CD8-positive, alpha-beta memory T cell (primary cell): Measurements from ENCODE around the gene ULK4. TPM values are rescaled to one million over a fixed set of nuclear protein-coding genes. Genes with fewer than 3 reads are reported as not detected.
"Not testable (repeated sequence)": the region's sequence is repeated elsewhere in the genome, so short reads cannot be mapped to it uniquely, and the experiment has no call there.

Source experiments
- CTCF ChIA-PET: fragments of 350-600 bp; sonication (Branson Sonifier 250); formaldehyde crosslinking; loops from one replicate; lab custom pipeline; 2021; ENCODE audit warnings: antibody characterized with exemption; lab: Charles Lee
- POLR2A ChIA-PET: fragments of 350-600 bp; sonication (Branson Sonifier 250); formaldehyde crosslinking; loops from one replicate; lab custom pipeline; 2021; ENCODE audit warnings: antibody characterized with exemption; lab: Charles Lee
- DNase-seq, 5 donors: peaks; one replicate each; pipeline versions ENCODE4 v3.0.0 to v3.0.0-alpha.2; 2020 to 2022; ENCODE audit warnings: mixed read lengths in 1 of 5
- H3K27ac ChIP-seq: one replicate; pipeline ENCODE4 v1.7.0; 2013; ENCODE audit warnings: low read depth, mild to moderate bottlenecking, low read length, moderate library complexity
- H3K27me3 ChIP-seq: 2 replicates; pipeline ENCODE4 v1.7.0; 2013; ENCODE audit warnings: low read length, mild to moderate bottlenecking; ENCODE audit not compliant: insufficient read depth, poor library complexity, severe bottlenecking
- H3K36me3 ChIP-seq: 2 replicates; pipeline ENCODE4 v1.7.0; 2013; ENCODE audit warnings: mild to moderate bottlenecking, low read length, moderate library complexity; ENCODE audit not compliant: insufficient read depth
- H3K4me1 ChIP-seq: 2 replicates; pipeline ENCODE4 v1.7.0; 2013; ENCODE audit warnings: mild to moderate bottlenecking, low read length, moderate library complexity; ENCODE audit not compliant: insufficient read depth
- H3K4me3 ChIP-seq: 2 replicates; pipeline ENCODE4 v1.7.0; 2013; ENCODE audit warnings: mild to moderate bottlenecking, low read length
- H3K9me3 ChIP-seq: 2 replicates; pipeline ENCODE4 v1.7.0; 2013; ENCODE audit warnings: mild to moderate bottlenecking, low read length
- H3K27ac Mint-ChIP-seq, 8 donors: one replicate each; pipeline ENCODE4 v1.8.0; 2020 to 2021; ENCODE audit warnings: mixed read lengths in 8 of 8, mild to moderate bottlenecking in 6 of 8, inconsistent platforms in 3 of 8, moderate library complexity in 3 of 8
- H3K27me3 Mint-ChIP-seq, 2 donors: one replicate each; pipeline ENCODE4 v1.8.0; 2020 to 2021; ENCODE audit warnings: mixed read lengths in 2 of 2, mild to moderate bottlenecking in 1 of 2, moderate library complexity in 1 of 2
- H3K36me3 Mint-ChIP-seq, 3 donors: one replicate each; pipeline ENCODE4 v1.8.0; 2020 to 2021; ENCODE audit warnings: mixed read lengths in 3 of 3, inconsistent platforms in 1 of 3, mild to moderate bottlenecking in 1 of 3
- H3K4me1 Mint-ChIP-seq, 3 donors: one replicate each; pipeline ENCODE4 v1.8.0; 2020 to 2021; ENCODE audit warnings: mixed read lengths in 3 of 3, inconsistent platforms in 1 of 3, mild to moderate bottlenecking in 1 of 3
- H3K4me3 Mint-ChIP-seq, 7 donors: one replicate each; pipeline ENCODE4 v1.8.0; 2020 to 2021; ENCODE audit warnings: mixed read lengths in 7 of 7, mild to moderate bottlenecking in 6 of 7, moderate library complexity in 4 of 7, inconsistent platforms in 2 of 7
- H3K9me3 Mint-ChIP-seq, 5 donors: one replicate each; pipeline ENCODE4 v1.8.0; 2020 to 2022; ENCODE audit warnings: mixed read lengths in 5 of 5, mild to moderate bottlenecking in 3 of 5, moderate library complexity in 2 of 5, inconsistent platforms in 1 of 5
- polyA plus RNA-seq: library from polyadenylated mRNA; unstranded; fragments of 300-500 nt; fragmentation: Illumina TruSeq; gene quantifications from one replicate; pipeline ENCODE4 v1.2.3, GENCODE V29; 2021
- total RNA-seq, 2 experiments: library from RNA; stranded (reverse); gene quantifications; one replicate each; pipeline ENCODE4 v1.2.3, GENCODE V29; 2021

ULK4 gene
- total and polyA plus RNA-seq, 3 experiments from 2014 or later = 10.4 to 12.7 (median 12.3) TPM

- DNase-seq = no peak
- H3K27ac Mint-ChIP-seq = no peak overlapping the region
- Histone ChIP-seq H3K36me3 (no peaks in the 10 kb centered on the region), H3K9me3 (no peaks in the 10 kb centered on the region), H3K4me1 (no peaks in the 10 kb centered on the region), H3K27me3 (no peaks in the 10 kb centered on the region), H3K4me3 (no peak overlapping the region), H3K27ac (no peak overlapping the region)
- no peaks in the 10 kb centered on the region for H3K9me3 Mint-ChIP-seq
- peaks cover 0 to 1% of the 10 kb centered on the region in 2 donors for H3K27me3 Mint-ChIP-seq
- no peaks in the 10 kb centered on the region for H3K4me1 Mint-ChIP-seq
- peaks cover 20 to 47% (median 29%) of the 10 kb centered on the region in 3 donors for H3K36me3 Mint-ChIP-seq
- ChIA-PET POLR2A (no interaction called here), CTCF (no interaction called here)
- no peak overlapping the region for H3K4me3 Mint-ChIP-seq
Observed at GRCh38 chr3:41792806-41793205, 169.1 kb downstream of the ULK4 start.

GRCh38 chr3:41769106-41769505, 192.8 kb downstream of the ULK4 start:
- CTCF ChIA-PET = no interaction called here
- POLR2A ChIA-PET = no interaction called here
- no peak overlapping the region for H3K4me3 Mint-ChIP-seq

GRCh38 chr3:41768363-41768762, 193.5 kb downstream of the ULK4 start:
- Histone ChIP-seq H3K27me3 (no peaks in the 10 kb centered on the region), H3K4me3 (no peak overlapping the region), H3K36me3 (no peaks in the 10 kb centered on the region), H3K4me1 (no peaks in the 10 kb centered on the region), H3K9me3 (no peaks in the 10 kb centered on the region), H3K27ac (no peak overlapping the region)
- CTCF ChIA-PET = no interaction called here
- Mint-ChIP-seq H3K4me1 (no peaks in the 10 kb centered on the region), H3K27ac (no peak overlapping the region), H3K27me3 (no peaks in the 10 kb centered on the region), H3K9me3 (peaks cover 0 to 35% (median 5%) of the 10 kb centered on the region in 5 donors), H3K36me3 (peaks cover 6 to 70% (median 18%) of the 10 kb centered on the region in 3 donors), H3K4me3 (no peak overlapping the region)
- no peak for DNase-seq
- POLR2A ChIA-PET = no interaction called here

More at GRCh38 chr3:41769106-41769505, 192.8 kb downstream of the ULK4 start:
- Mint-ChIP-seq H3K9me3 (peaks cover 0 to 40% (median 5%) of the 10 kb centered on the region in 5 donors), H3K36me3 (peaks cover 6 to 69% (median 18%) of the 10 kb centered on the region in 3 donors), H3K4me1 (no peaks in the 10 kb centered on the region), H3K27me3 (no peaks in the 10 kb centered on the region), H3K27ac (no peak overlapping the region)
- H3K27me3 ChIP-seq = no peaks in the 10 kb centered on the region
- no peak for DNase-seq
- no peak overlapping the region for H3K27ac ChIP-seq
- H3K9me3 ChIP-seq = no peaks in the 10 kb centered on the region
- H3K4me3 ChIP-seq = no peak overlapping the region
- no peaks in the 10 kb centered on the region for H3K4me1 ChIP-seq
- H3K36me3 ChIP-seq = no peaks in the 10 kb centered on the region

- H3K36me3 ChIP-seq, DNase-seq, H3K27me3 Mint-ChIP-seq, POLR2A ChIA-PET, H3K9me3 ChIP-seq, H3K4me3 ChIP-seq, H3K4me3 Mint-ChIP-seq, H3K4me1 Mint-ChIP-seq, CTCF ChIA-PET, H3K27ac Mint-ChIP-seq, H3K27ac ChIP-seq, H3K4me1 ChIP-seq, H3K27me3 ChIP-seq: not testable (repeated sequence)
- peaks cover 0 to 28% (median 2%) of the 10 kb centered on the region in 5 donors for H3K9me3 Mint-ChIP-seq
- H3K36me3 Mint-ChIP-seq = peaks cover 3 to 50% (median 10%) of the 10 kb centered on the region in 3 donors
Observed at GRCh38 chr3:41762867-41763266, 199.0 kb downstream of the ULK4 start.

GRCh38 chr3:41753651-41754050, 208.3 kb downstream of the ULK4 start:
- DNase-seq = no peak
- peaks cover 6 to 12% (median 10%) of the 10 kb centered on the region in 3 donors for H3K4me1 Mint-ChIP-seq
- Histone ChIP-seq H3K27ac (no peak overlapping the region), H3K27me3 (no peaks in the 10 kb centered on the region), H3K4me3 (no peak overlapping the region), H3K4me1 (peaks cover 5% of the 10 kb centered on the region), H3K36me3 (no peaks in the 10 kb centered on the region), H3K9me3 (no peaks in the 10 kb centered on the region)
- POLR2A ChIA-PET = no interaction called here
- H3K36me3 Mint-ChIP-seq = peaks cover 31 to 66% (median 43%) of the 10 kb centered on the region in 3 donors
- CTCF ChIA-PET = no interaction called here
- no peak overlapping the region for H3K27ac Mint-ChIP-seq
- peaks cover 0 to 13% (median 0%) of the 10 kb centered on the region in 5 donors for H3K9me3 Mint-ChIP-seq
- no peak overlapping the region for H3K4me3 Mint-ChIP-seq
- no peaks in the 10 kb centered on the region for H3K27me3 Mint-ChIP-seq

- ChIA-PET CTCF (no interaction called here), POLR2A (no interaction called here)
- Histone ChIP-seq H3K4me1 (peaks cover 5% of the 10 kb centered on the region), H3K27me3 (no peaks in the 10 kb centered on the region), H3K36me3 (no peaks in the 10 kb centered on the region), H3K27ac (no peak overlapping the region), H3K4me3 (no peak overlapping the region), H3K9me3 (no peaks in the 10 kb centered on the region)
- peaks cover 0 to 4% (median 0%) of the 10 kb centered on the region in 5 donors for H3K9me3 Mint-ChIP-seq
- peak in 1 of 5 donors; percentile 14 for DNase-seq
- peaks cover 6 to 12% (median 10%) of the 10 kb centered on the region in 3 donors for H3K4me1 Mint-ChIP-seq
- H3K27me3 Mint-ChIP-seq = no peaks in the 10 kb centered on the region
- H3K36me3 Mint-ChIP-seq = peaks cover 35 to 58% (median 43%) of the 10 kb centered on the region in 3 donors
- no peak overlapping the region for H3K4me3 Mint-ChIP-seq
- H3K27ac Mint-ChIP-seq = peak overlapping the region in 1 of 8 donors; percentile 8
Observed at GRCh38 chr3:41751597-41751996, 210.3 kb downstream of the ULK4 start.

GRCh38 chr3:41749988-41750387, 211.9 kb downstream of the ULK4 start:
- Histone ChIP-seq H3K36me3 (no peaks in the 10 kb centered on the region), H3K27ac (no peak overlapping the region), H3K27me3 (no peaks in the 10 kb centered on the region), H3K4me1 (peaks cover 5% of the 10 kb centered on the region), H3K4me3 (no peak overlapping the region), H3K9me3 (no peaks in the 10 kb centered on the region)
- Mint-ChIP-seq H3K27me3 (no peaks in the 10 kb centered on the region), H3K4me1 (peaks cover 6 to 12% (median 10%) of the 10 kb centered on the region in 3 donors), H3K9me3 (peaks cover 0 to 4% (median 0%) of the 10 kb centered on the region in 5 donors), H3K4me3 (no peak overlapping the region), H3K36me3 (peaks cover 28 to 57% (median 43%) of the 10 kb centered on the region in 3 donors), H3K27ac (no peak overlapping the region)
- ChIA-PET POLR2A (no interaction called here), CTCF (no interaction called here)
- DNase-seq = no peak

- H3K4me3 Mint-ChIP-seq = no peak overlapping the region
- H3K4me3 ChIP-seq = no peak overlapping the region
- H3K9me3 ChIP-seq = no peaks in the 10 kb centered on the region
- no peaks in the 10 kb centered on the region for H3K27me3 ChIP-seq
- no peak overlapping the region for H3K27ac ChIP-seq
- H3K9me3 Mint-ChIP-seq = peaks cover 0 to 6% (median 0%) of the 10 kb centered on the region in 5 donors
- DNase-seq = no peak
- peaks cover 0 to under 1% (median 0%) of the 10 kb centered on the region in 3 donors for H3K4me1 Mint-ChIP-seq
- no peaks in the 10 kb centered on the region for H3K27me3 Mint-ChIP-seq
- H3K36me3 Mint-ChIP-seq = peaks cover 14 to 38% (median 16%) of the 10 kb centered on the region in 3 donors
- no peak overlapping the region for H3K27ac Mint-ChIP-seq
- H3K4me1 ChIP-seq = no peaks in the 10 kb centered on the region
- H3K36me3 ChIP-seq = no peaks in the 10 kb centered on the region
- ChIA-PET POLR2A (no interaction called here), CTCF (no interaction called here)
Observed at GRCh38 chr3:41746215-41746614, 215.7 kb downstream of the ULK4 start.
